ENCODE data around the gene PF4V1.

The PF4V1 gene, protein sequence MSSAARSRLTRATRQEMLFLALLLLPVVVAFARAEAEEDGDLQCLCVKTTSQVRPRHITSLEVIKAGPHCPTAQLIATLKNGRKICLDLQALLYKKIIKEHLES

GRCh38 chr4:73853246-73853704 lies at the start of gene PF4V1:
Gene PF4V1 (plus strand): TSS chr4:73853296. CDS start chr4:73853363, 67 bp downstream.
- no peak for FAIRE-seq

- no peak for FAIRE-seq
Measured at GRCh38 chr4:73810191-73810590, 42.9 kb upstream of the PF4V1 start.

GRCh38 chr4:73811841-73812240 lies 41.3 kb upstream of the PF4V1 start:
- no peak for FAIRE-seq

DNA sequence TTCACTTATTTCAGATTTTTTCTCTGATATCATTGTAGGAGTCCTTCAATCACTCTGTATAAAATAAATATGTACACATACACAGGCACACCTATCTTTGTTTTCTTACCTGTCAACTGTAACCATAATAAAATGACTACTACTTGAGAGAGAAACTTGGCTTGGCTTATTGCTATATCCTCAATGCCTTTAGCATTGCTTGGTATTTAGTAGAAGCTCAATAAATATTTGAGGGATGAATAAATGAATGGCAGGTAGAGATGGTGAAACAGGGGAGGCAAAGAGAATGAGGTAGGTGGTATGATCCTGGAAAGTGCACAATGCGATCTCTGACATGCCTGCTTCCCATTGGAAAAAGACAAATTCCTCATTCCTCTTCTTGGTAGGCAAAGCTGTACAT lies 38.4 kb upstream of the PF4V1 start:
- FAIRE-seq: no peak

DNA sequence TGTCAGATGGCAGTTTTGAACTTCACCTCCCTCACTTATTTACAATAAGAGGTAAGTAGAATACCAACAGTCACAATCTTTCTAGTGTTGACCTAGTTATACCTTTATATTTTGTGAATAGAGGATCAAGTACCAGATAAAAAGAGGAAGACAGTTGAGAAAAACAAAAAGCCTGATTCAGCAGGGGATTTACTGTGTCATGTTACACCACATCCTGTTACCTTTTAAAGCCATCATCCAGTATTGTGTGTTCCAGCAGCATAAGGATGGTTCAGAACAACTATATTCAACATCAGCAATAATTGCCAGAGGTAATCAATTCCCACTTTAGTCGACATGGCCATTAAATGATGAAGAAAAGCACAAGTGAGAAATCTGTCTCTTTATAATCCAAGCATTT lies 38.0 kb upstream of the PF4V1 start:
- no peak for FAIRE-seq

GRCh38 chr4:73816814-73817213 lies 36.3 kb upstream of the PF4V1 start:
- FAIRE-seq: peak; percentile 74

GRCh38 chr4:73817341-73817740 lies 35.8 kb upstream of the PF4V1 start:
- FAIRE-seq: no peak

GRCh38 chr4:73821325-73821724 lies 31.8 kb upstream of the PF4V1 start:
- FAIRE-seq: no peak

DNA sequence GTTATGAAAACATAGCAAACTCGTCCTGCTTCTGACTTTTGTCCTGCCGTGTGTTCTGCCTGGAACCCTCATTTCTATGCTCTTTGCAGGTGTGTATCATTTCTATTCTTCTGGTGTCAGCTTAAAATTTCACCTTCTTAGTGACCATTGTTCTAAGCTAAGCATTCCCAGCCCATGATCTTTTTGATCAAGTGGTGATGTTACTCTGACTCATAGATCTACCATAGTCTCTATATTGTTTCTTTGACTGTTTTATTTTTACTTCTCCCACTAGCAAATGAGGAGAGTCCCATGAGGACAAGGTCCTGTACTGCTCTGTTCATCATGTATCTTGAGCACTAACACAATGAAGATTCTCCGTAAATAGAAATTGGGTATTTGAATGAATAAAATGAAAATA lies 30.7 kb upstream of the PF4V1 start:
- no peak for FAIRE-seq

DNA sequence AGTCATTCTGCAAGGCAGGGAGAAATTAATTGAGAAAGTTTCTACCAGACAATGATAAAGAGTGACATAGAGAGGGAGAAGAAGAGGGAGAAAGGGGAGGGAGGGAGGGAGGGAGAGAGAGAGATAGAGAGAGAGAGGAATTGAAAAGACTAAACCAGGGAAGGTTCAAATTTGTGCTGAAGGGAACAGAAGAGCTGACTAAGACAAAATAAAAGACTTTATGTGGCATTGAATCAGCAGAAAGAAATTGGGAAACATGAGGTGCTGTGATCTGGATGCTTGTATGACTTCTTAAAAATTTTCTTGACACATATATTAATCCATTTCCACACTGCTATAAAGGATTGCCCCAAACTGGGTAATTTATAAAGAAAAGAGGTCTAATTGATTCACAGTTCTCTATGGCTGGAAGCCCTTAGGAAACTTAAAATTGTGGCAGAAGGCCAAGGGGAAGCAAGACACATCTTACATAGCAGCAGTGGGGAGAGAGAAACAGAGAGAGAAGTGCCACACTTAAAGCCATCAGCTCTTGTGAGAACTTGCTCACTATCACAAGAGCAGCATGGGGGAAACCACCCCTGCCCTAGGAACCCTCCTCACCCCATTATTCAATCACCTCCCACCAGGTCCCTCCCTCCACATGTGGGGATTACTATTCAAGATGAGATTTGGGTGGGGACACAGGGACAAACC lies 30.1 kb upstream of the PF4V1 start:
- no peak for FAIRE-seq

DNA sequence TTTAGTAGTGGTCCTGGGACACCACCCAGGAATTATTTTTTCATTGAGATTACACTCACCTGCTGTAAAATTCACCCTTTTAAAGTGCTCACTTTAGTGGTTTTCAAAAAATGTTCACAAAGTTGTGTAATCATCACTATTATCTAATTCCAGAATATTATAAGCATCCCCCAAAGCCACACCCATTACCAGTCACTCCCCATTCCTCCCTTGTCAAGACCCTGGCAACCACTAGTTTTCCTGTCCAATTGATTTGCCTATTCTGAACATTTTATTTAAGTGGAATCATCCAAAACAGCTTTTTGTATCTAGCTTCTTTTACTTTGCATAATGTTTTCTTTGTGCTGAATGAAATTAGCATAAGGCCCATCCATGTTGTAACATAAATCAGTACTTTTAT lies 29.3 kb upstream of the PF4V1 start:
- FAIRE-seq: no peak

DNA sequence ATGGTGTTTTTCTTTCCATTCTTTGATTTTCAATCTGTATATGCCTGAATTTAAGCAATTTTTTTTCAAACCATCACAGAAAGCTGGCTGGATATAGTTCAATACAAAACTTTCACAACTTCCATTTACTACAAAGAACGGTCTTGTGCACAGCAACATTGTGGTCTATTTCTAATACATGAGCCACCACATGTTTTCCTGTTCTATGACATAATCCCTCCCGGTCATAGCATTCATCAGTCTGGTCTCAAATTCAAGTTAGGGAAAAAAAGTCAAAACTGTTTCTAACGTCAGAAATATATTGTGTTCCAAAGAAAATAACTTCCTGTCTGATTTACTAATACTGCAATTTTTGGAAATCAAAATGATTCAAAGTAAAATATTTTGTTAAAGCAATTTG lies 24.1 kb upstream of the PF4V1 start:
- FAIRE-seq: no peak

GRCh38 chr4:73831569-73831968 lies 21.5 kb upstream of the PF4V1 start:
- no peak for FAIRE-seq

DNA sequence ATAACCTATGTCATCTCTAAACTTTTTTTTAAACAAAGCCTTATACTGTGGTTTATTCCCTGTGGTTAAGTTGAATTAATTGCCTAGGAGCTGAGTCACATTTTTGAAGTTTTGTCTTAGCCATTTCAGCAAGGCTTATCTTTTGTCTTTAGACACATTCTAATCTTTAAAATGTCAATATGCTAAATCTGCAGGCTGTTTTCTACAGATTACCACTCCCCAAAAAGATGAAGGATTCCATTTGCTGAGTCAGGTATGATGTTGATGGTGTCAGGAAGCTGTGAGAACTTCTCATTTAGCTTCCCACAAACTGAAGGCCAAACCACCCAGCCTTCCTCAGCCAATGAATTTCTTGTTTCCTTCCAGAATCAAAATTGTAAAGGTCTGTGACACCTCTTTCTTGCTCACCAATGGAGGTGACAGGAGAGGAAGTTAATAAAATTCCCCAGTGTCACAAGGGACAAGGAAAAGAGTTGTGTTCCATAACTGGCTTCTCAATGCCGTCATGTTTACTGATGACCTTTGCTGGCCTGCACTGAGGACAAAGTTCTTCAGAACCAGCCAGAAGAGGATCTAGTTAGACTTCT lies 20.4 kb upstream of the PF4V1 start:
- no peak for FAIRE-seq

- FAIRE-seq: no peak
Measured at GRCh38 chr4:73836373-73837279, 16.5 kb upstream of the PF4V1 start, which contains the start of gene CXCL6. Gene CXCL6 (plus strand): TSS chr4:73836678. CDS start chr4:73836751, 73 bp downstream.

- no peak for FAIRE-seq
Measured at GRCh38 chr4:73839071-73839470, 14.0 kb upstream of the PF4V1 start.

GRCh38 chr4:73839715-73840114 lies 13.4 kb upstream of the PF4V1 start:
- FAIRE-seq: no peak

DNA sequence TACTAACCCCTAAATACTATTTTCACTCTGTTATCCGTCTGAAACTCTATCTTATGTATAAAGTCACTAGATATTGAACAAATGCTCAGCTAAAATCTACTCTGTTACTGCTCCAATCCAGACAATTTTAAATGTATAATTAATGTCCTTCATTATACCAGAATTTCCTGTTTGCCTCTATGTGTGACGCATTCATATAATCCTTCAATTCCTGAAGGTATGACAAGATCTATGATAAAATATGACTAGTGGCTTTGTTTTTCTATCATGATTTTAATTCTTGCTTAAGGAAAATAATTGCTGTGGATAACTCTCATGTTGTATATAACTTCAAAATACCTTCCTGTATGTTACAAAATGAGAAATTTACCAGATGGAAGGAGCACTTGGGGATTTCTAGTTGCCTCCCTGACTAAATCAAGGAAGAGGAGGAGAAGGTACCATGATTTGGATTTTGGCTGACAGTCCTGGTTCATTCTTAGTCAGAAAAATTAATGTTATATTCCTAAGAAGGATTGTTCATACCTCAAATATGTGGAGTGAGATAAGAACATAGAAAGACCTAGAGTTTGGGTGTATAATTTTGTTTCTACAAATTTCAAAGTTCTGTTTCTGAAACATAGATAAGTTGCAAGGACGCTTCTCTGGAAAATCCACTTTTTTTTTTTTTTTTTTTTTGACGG lies 11.7 kb upstream of the PF4V1 start:
- FAIRE-seq: no peak

DNA sequence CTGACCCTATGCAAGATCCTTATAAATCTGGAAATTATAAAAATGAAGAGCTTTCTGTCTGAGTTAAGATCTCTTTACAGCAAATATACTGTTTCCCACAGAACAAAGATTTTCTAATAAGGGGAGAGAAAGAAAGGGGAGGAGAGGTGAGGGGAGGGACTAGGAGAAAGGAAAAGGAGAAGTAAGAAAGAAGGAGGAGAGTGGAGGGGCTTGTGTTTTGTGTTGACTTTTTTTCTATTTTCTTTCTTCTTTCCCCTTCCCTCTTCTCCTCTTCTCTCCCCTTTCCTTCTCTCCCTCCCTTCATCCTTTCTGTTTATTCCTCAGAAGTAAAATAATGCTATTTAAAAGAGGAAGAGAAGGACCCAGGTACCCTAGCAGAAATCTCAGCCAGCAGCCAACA lies 10.4 kb upstream of the PF4V1 start:
- FAIRE-seq: no peak

- peak; percentile 62 for FAIRE-seq
Measured at GRCh38 chr4:73843369-73843768, 9.7 kb upstream of the PF4V1 start.

- FAIRE-seq: peak; percentile 43
Measured at GRCh38 chr4:73844345-73844744, 8.8 kb upstream of the PF4V1 start.

- no peak for FAIRE-seq
Measured at GRCh38 chr4:73844806-73845205, 8.3 kb upstream of the PF4V1 start.
